ENCODE results near the gene RPL7A.
A peak's percentile ranks its signal among the peaks of the same experiment; 100 is the strongest.
"Not testable (repeated sequence)": the region's sequence is repeated elsewhere in the genome, so short reads cannot be mapped to it uniquely, and the experiment has no call there.

RPL7A gene

GRCh38 chr9:133368249-133368881, 20.3 kb downstream of the RPL7A start:
- DNase-seq (ENCODE audit: low read depth in 2 of 2) = no peak

- no peak for DNase-seq (ENCODE audit: low read depth in 2 of 2)
Observed at GRCh38 chr9:133369422-133369821, 21.4 kb downstream of the RPL7A start.

GRCh38 chr9:133369933-133370332, 21.9 kb downstream of the RPL7A start:
- DNase-seq (ENCODE audit: low read depth in 2 of 2) = no peak

GRCh38 chr9:133370685-133371084, 22.7 kb downstream of the RPL7A start:
- DNase-seq (ENCODE audit: low read depth in 2 of 2) = peak in 1 of 2 donors; percentile 20

GRCh38 chr9:133371261-133371711, 23.3 kb downstream of the RPL7A start:
- DNase-seq (ENCODE audit: low read depth in 2 of 2) = peak in 1 of 2 donors; percentile 30

DNA sequence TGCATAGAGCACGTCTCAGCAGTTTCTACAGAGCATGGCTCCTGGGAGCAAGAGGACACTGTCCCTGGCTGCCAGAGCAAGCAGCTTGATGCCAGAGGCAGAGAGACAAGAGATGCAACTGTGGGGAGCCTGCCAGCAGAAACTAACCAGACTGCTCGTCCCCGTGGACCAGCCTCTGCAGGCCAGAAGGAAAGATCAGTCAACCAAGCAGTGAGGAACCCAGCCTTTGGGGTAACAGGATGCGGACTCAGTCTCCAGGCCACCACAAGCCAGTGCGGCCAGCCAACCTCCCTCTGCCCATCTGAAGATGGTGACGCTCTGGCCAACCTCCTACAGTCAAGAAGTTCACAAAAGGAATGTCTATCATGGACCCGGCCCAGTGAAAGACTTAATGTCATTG, 24.1 kb downstream of the RPL7A start:
- DNase-seq (ENCODE audit: low read depth in 2 of 2) = no peak

DNA sequence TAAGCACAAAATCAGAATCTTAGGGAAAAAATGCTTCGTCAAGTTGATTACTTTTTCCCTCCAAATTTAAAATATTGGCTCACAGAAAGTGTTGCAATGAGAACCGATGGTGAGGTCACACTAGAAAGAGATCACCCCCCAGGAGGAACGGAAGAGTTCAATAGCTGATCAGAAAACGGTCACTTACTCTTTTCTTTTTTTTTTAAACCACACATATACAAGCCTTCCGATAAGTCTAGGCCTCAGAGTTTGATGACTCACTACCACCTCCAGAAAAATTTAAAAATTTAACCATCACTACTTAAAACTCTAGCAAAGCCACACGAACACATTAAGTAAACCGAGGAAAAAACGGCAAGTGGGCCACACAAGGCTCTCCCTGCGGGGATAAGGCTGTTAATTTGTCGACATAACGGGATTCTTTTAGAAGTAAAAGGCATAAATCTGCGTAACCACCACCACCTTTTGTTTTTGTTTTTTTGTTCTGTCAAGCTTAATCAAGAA, 26.6 kb downstream of the RPL7A start:
- no peak for DNase-seq (ENCODE audit: low read depth in 2 of 2)

DNA sequence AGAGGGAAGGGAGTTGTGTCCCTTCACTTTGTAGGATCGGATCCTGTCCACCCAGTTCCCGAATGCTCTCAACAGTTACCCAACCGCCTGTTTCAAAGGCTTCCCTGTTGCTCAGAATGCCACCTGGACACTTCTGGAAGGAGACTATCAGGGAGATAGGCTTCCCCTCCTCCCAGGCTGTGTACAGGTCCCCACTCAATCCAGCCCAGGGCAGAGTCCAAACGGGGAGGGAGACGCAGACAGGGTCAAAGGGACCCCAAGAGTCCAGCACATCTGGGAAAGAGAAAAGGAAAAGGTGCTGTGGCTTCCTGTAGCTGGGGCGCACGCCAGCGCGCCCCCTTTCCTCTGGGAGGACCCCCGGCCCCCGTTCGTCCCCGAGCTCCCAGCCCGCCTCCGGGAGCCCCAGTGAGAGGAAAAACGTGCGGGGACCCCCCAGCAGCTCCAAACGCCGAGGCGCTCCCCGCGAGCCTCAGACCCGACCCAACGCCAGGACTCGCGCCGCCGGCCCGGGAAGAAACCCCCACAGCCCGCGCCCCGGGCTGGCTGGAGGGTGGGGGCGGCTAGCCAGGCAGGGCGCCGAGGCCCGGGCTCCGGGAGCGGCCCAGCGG, 27.2 kb downstream of the RPL7A start:
- DNase-seq (ENCODE audit: low read depth in 2 of 2) = no peak

GRCh38 chr9:133375724-133376654, 28.0 kb downstream of the RPL7A start, which contains the start of the genes STKLD1 and SURF4:
STKLD1 (plus strand) TSS chr9:133376366; CDS start chr9:133376474, 108 bp downstream.
SURF4 (minus strand) TSS chr9:133376060; CDS start chr9:133375969, 91 bp downstream.
- peak; percentile 91 for DNase-seq (ENCODE audit: low read depth in 2 of 2)

DNA sequence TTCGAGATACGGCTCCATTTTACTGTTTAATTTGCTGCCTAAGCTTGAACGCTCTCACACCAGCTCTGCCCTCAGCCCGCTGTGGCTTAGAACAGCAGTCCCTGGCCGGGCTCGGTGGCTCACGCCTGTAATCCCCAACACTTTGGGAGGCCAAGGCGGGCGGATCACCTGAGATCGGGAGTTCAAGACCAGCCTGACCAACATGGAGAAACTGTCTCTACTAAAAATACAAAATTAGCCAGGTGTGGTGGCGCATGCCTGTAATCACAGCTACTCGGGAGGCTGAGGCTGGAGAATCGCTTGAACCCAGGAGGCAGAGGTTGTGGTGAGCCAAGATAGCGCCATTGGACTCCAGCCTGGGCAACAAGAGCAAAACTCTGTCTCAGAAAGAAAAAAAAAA, 29.3 kb downstream of the RPL7A start:
- DNase-seq (ENCODE audit: low read depth in 2 of 2) = not testable (repeated sequence)

DNA sequence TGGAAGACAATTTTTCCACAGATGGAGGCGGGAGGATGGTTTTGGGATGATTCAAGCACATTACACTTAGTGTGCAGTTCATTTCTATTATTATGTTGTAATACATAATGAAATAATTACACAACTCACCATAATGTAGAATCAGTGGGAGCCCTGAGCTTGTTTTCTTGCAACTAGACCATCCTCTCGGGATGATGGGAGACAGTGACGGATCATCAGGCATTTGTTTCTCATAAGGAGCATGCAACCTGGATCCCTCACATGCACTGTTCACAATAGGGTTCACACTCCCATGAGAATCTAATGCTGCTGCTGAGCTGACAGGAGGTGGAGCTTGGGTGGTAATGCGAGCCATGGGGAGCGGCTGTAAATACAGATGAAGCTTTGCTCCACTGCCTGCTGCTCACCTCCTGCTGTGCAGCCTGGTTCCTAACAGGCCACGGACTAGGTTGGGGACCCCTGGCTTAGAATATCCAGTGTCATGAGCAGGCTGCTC, 29.8 kb downstream of the RPL7A start:
- DNase-seq (ENCODE audit: low read depth in 2 of 2) = no peak

GRCh38 chr9:133378408-133378962, 30.5 kb downstream of the RPL7A start:
- no peak for DNase-seq (ENCODE audit: low read depth in 2 of 2)

- DNase-seq (ENCODE audit: low read depth in 2 of 2) = no peak
Observed at GRCh38 chr9:133379153-133380086, 31.4 kb downstream of the RPL7A start.

GRCh38 chr9:133380734-133381133, 32.7 kb downstream of the RPL7A start:
- DNase-seq (ENCODE audit: low read depth in 2 of 2) = no peak

DNA sequence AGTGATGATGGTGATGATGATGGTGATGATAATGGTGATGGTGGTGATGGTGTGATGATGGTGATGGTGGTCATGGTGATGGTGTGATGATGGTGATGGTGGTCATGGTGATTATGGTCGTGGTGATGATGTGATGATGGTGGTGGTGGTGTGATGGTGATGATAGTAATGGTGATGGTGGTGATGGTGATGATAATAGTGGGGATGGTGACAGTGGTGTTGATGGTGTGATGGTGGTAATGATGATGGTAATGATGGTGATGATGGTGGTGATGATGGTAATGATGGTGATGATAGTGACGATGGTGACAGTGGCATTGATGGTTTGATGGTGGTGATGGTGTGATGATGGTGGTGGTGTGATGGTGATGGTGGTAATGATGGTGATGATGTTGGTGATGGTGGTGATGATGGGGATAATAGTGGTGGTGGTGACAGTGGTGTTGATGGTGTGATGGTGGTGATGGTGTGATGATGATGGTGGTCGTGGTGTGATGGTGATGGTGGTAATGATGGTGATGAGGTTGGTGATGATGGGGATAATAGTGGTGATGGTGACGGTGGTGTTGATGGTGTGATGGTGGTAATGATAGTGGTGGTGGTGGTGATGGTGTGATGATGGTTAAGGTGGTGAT, 34.6 kb downstream of the RPL7A start:
- no peak for DNase-seq (ENCODE audit: low read depth in 2 of 2)

DNA sequence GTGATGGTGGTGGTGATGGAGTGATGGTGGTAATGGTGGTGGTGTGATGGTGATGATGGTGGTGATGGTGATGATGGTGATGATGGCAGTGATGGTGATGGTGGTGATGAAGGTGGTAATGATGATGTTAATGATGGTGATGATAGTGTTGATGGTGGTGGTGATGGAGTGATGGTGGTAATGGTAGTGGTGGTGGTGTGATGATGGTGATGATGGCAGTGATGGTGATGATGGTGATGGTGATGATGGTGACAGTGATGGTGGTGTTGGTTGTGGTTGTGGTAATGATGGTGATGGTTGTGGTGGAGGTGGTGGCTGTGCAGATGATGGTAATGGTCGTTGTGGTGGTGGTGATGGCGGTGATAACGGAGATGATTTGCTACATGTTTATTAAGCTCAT, 35.4 kb downstream of the RPL7A start:
- no peak for DNase-seq (ENCODE audit: low read depth in 2 of 2)

DNA sequence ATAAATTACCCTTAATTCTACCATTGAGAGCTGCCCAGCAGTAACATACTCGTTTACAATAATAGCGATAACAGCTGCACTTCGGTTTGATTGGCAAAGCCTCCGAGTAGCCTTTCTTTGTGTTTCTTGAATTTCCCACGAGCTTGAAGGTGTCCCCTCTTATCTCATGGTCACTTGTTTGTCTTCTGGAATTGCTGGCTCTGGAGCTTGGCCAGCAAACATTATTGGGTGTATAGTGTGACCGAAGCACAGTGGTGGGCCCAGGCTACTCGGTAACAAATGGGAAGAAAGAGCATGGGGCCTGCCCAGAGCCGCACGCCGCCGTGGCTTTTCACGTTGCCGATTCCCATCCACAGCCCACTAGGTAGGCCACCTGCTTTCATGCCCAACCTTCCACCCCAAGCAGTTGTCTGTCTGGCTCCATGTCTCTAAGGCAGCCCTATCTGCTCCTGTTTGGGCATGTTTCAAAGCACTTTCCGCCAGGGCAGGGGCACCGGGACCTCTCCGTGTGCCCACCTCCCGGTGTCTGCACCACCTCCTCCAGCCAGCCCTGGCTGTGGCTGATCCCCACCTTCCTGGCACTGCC, 36.8 kb downstream of the RPL7A start:
- DNase-seq (ENCODE audit: low read depth in 2 of 2) = no peak

GRCh38 chr9:133385452-133385851, 37.4 kb downstream of the RPL7A start:
- DNase-seq (ENCODE audit: low read depth in 2 of 2) = no peak

- no peak for DNase-seq (ENCODE audit: low read depth in 2 of 2)
Observed at GRCh38 chr9:133386338-133386737, 38.3 kb downstream of the RPL7A start.

DNA sequence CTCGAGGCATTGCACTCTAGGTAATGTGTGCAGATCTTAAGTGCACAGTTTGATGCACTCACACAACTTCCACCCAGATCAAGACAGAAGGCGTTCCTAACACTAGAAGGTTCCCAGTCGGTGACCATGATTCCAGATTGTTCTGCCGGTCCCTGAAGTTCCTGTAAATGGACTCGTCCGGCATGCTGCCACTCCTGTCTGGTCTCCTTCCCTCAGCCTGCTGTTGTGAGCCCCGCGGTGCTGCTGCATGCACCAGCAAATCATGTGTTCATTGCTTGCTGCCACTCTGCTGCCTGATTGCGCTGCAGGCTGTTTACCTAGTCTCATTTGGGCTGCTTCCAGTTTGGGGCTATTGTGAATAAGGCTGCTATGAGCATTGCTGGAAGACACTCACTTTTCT, 39.7 kb downstream of the RPL7A start:
- no peak for DNase-seq (ENCODE audit: low read depth in 2 of 2)

Measured in stimulated activated CD8-positive, alpha-beta memory T cell treated with anti-CD3 and anti-CD28 coated beads, Interleukin-7, amount 100 ng/mL, for 1 hour (primary cell).